K562 (cell line): ENCODE results near the gene PDLIM7. TPM values are rescaled to one million over a fixed set of nuclear protein-coding genes. Genes with fewer than 3 reads are reported as not detected.
A peak's percentile ranks its signal among the peaks of the same experiment; 100 is the strongest.

Source experiments
- ATAC-seq: fragments of 200-7000 bp; cut with Tn5 transposase; 3 replicates; pipeline ENCODE4 v1.9.1; 2020; ENCODE audit warnings: moderate library complexity
- BruUV-seq: library from RNA; stranded (reverse); fragments of 400-500 nt; replicated peaks from 2 replicates; lab custom pipeline; 2021; lab: Mats Ljungman, UMichigan
- CTCF ChIA-PET: fragments of 300-600 bp; formaldehyde crosslinking; extraction: SDS; loops from one replicate; lab custom pipeline; 2021; ENCODE audit warnings: low intra/inter-chr PET ratio; lab: Yijun Ruan, JAX
- POLR2A ChIA-PET: fragments of 300-600, 350-650 bp; sonication (Branson Sonifier 250); formaldehyde crosslinking; extraction: SDS; loops from one replicate; lab custom pipeline; 2021; ENCODE audit warnings: antibody characterized with exemption, inconsistent platforms; lab: Yijun Ruan, JAX
- DNase-seq, 4 experiments: peaks; one replicate each; pipeline versions ENCODE4 v3.0.0 to v3.0.0-alpha.2; 2011 to 2018; ENCODE audit warnings: low spot score in 3 of 4, mixed read lengths in 3 of 4; ENCODE audit errors: extremely low read depth in 1 of 4
- FAIRE-seq: peaks from 2 replicates; lab custom pipeline; 2011; peaks lifted over from hg19 to GRCh38; lab: Jason Lieb, UNC
- H2AFZ ChIP-seq: 2 replicates; pipeline ENCODE4 v1.6.0; 2011; ENCODE audit warnings: low read depth, low read length, control low read depth, inconsistent platforms
- H3K27ac ChIP-seq: fragments of 200-600 bp; 3 replicates; pipeline ENCODE4 v1.8.0; 2011; ENCODE audit warnings: low read depth, mild to moderate bottlenecking, control low read depth, inconsistent platforms, low read length, moderate library complexity, mixed read lengths; ENCODE audit errors: extremely low read depth
- H3K27me3 ChIP-seq, 2 experiments: fragments of 300-600 bp in 1 of 2; 2 replicates in 1 of 2; 3 replicates in 1 of 2; pipeline versions ENCODE4 v1.6.0 to v1.8.0; 2011; ENCODE audit warnings: inconsistent platforms in 2 of 2, low read length in 2 of 2, mild to moderate bottlenecking in 1 of 2, mixed read lengths in 1 of 2, moderate library complexity in 1 of 2; ENCODE audit not compliant: control insufficient read depth in 2 of 2, insufficient read depth in 2 of 2
- H3K36me3 ChIP-seq: fragments of 300-600 bp; 3 replicates; pipeline ENCODE4 v1.8.0; 2011; ENCODE audit warnings: mild to moderate bottlenecking, low read length, inconsistent platforms; ENCODE audit not compliant: control insufficient read depth, insufficient read depth
- H3K4me1 ChIP-seq, 2 experiments: fragments of 200-600 bp in 1 of 2; replicated peaks in 1 of 2; 2 replicates in 1 of 2; 3 replicates in 1 of 2; pipeline versions ENCODE4 v1.5.1 to v1.8.0; 2011; ENCODE audit warnings: inconsistent platforms in 2 of 2, low read length in 2 of 2, mild to moderate bottlenecking in 1 of 2, mixed read lengths in 1 of 2, moderate library complexity in 1 of 2; ENCODE audit not compliant: control insufficient read depth in 2 of 2, insufficient read depth in 2 of 2
- H3K4me2 ChIP-seq: 2 replicates; pipeline ENCODE4 v1.6.1; 2011; ENCODE audit warnings: low read length, control low read depth, inconsistent platforms, mixed read lengths; ENCODE audit not compliant: insufficient read depth
- H3K4me3 ChIP-seq: fragments of 200-600 bp; sonication (generic), shearing (Covaris generic); 2 replicates; pipeline ENCODE4 v1.5.1; 2016; ENCODE audit warnings: control low read depth, inconsistent platforms
- H3K79me2 ChIP-seq: fragments of 200-600 bp; 3 replicates; pipeline ENCODE4 v1.8.0; 2011; ENCODE audit warnings: low read length, inconsistent platforms; ENCODE audit not compliant: control insufficient read depth, insufficient read depth
- H3K9ac ChIP-seq, 2 experiments: 2 replicates each; pipeline versions ENCODE4 v1.6.0 to v1.6.1; 2011; ENCODE audit warnings: low read depth in 2 of 2, low read length in 2 of 2, control low read depth in 1 of 2, inconsistent platforms in 1 of 2, mild to moderate bottlenecking in 1 of 2, mixed read lengths in 1 of 2; ENCODE audit not compliant: insufficient read depth in 1 of 2
- H3K9me1 ChIP-seq: one replicate; pipeline ENCODE4 v1.6.0; 2011; ENCODE audit warnings: inconsistent platforms, mild to moderate bottlenecking, low read length, moderate library complexity; ENCODE audit not compliant: control insufficient read depth, insufficient read depth
- H3K9me3 ChIP-seq: replicated peaks from 2 replicates; pipeline ENCODE4 v1.5.1; 2011; ENCODE audit warnings: low read depth, low read length, inconsistent platforms; ENCODE audit not compliant: control insufficient read depth, insufficient read depth
- H4K20me1 ChIP-seq: replicated peaks from 2 replicates; pipeline ENCODE4 v1.6.1; 2011; ENCODE audit warnings: low read length, inconsistent platforms, mixed read lengths; ENCODE audit not compliant: control insufficient read depth, insufficient read depth
- CREB1 ChIP-seq, 2 experiments: sonication (generic) in 1 of 2; formaldehyde crosslinking in 1 of 2; IDR thresholded peaks; 2 replicates each; pipeline versions ENCODE4 v1.6.1 to v1.8.0; 2012 to 2022; ENCODE audit warnings: inconsistent platforms in 1 of 2, mild to moderate bottlenecking in 1 of 2, missing genetic modification reagents in 1 of 2, moderate library complexity in 1 of 2
- MBD2 ChIP-seq: sonication (generic); IDR thresholded peaks from 2 replicates; pipeline ENCODE4 v1.6.1; 2016; ENCODE audit warnings: low read depth, borderline replicate concordance
- NEUROD1 ChIP-seq: fragments of 150-350 bp; IDR thresholded peaks from 2 replicates; pipeline ENCODE4 v1.6.1; 2014; ENCODE audit warnings: borderline replicate concordance, low read length, low read depth; ENCODE audit not compliant: partially characterized antibody
- NFRKB ChIP-seq: fragments of 450-650 bp; IDR thresholded peaks from 2 replicates; pipeline ENCODE4 v1.6.1; 2016; ENCODE audit warnings: low read depth
- NR2C2 ChIP-seq, 2 experiments: fragments of 200-800 bp in 1 of 2; sonication (Bioruptor generic) in 1 of 2; sonication (generic) in 1 of 2; formaldehyde crosslinking in 1 of 2; IDR thresholded peaks; 2 replicates each; pipeline versions ENCODE4 v1.6.1 to v1.8.0; 2016 to 2022; ENCODE audit warnings: mild to moderate bottlenecking in 1 of 2, missing compliant biosample characterization in 1 of 2, missing genetic modification characterization in 1 of 2, missing genetic modification reagents in 1 of 2
- WGBS: fragments of 100-300 bp; shearing (Covaris generic); methylation state at CpG from one replicate; pipeline ENCODE4 v1.1.6; 2016; ENCODE audit warnings: low coverage, mixed read lengths; ENCODE audit not compliant: insufficient coverage; ENCODE audit errors: missing lambda C conversion rate; 5-methylcytosine and 5-hydroxymethylcytosine counted together
- in situ Hi-C: fragments of 300-500 bp; cut with MboI; formaldehyde crosslinking; loops from 4 replicates; pipeline ENCODE4 v1.15.0; 2018; ENCODE audit warnings: inconsistent platforms, mixed read lengths
- intact Hi-C: fragments of 100-400 bp; cut with micrococcal nuclease; formaldehyde crosslinking; loops from 2 replicates; pipeline ENCODE4 v1.14.2; 2022
- polyA plus RNA-seq, 8 experiments: library from polyadenylated mRNA; depleted of rRNA in 4 of 8; stranded (reverse) in 5 of 8; unstranded in 3 of 8; fragments of >200 nt; fragmentation: Nextera tagmentation in 2 of 8; fragmentation: Illumina TruSeq in 1 of 8; extraction: Ambion mirVana in 2 of 8; extraction: Trizol in 1 of 8; gene quantifications; 2 replicates each; pipeline versions ENCODE4 v1.2.1 to v1.2.3, GENCODE V29; 2011 to 2014; ENCODE audit warnings: inconsistent platforms in 1 of 8, missing spikeins in 1 of 8
- total RNA-seq, 7 experiments: library from RNA; depleted of rRNA in 6 of 7; stranded (reverse); fragments of >200 nt in 6 of 7; fragmentation: Illumina TruSeq in 2 of 7; extraction: Trizol in 2 of 7; gene quantifications; 2 replicates each; pipeline versions ENCODE4 v1.2.1 to v1.2.3, GENCODE V29; 2011 to 2021; ENCODE audit warnings: low replicate concordance in 1 of 7

The PDLIM7 gene
- total and polyA plus RNA-seq, 9 of the 15 experiments (the other 6 are each of a cell fraction or from before 2014, with no cell fraction given): 2.1 to 124 (median 32.6) TPM

DNA sequence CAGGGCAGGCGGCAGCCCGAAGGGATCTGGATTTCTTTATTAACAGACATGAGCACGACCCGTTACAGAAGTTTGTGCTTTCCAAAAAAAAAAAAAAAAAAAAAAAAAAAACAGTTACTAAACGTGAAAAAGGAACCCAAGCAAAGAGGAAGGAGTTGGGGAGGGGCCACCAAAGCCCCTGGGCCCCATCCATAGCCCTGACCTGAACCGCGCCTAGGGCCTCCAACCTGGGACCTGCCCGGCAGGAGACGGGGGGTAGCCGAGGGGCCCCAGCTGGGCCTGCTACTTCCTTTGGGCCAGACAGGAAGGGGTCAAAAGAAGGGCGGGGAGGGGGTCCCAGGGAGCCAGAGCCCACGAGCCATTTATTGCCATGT, 40.8 kb downstream of the PDLIM7 start:
- Histone ChIP-seq H3K9me1 (peaks cover 3% of the 10 kb centered on the region), H3K79me2 (peaks cover 10% of the 10 kb centered on the region; the same call in 2 of the 3 replicates), H3K27me3 (no peaks in the 10 kb centered on the region), H3K27ac (no peak overlapping the region), H3K36me3 (peaks cover 38% of the 10 kb centered on the region; the same call in 1 of the 3 replicates), H3K4me2 (no peak overlapping the region), H3K9ac (peak overlapping the region in 1 of 2 experiments; percentile 41; a peak in 1 of 4 replicates), H4K20me1 (peaks cover 16% of the 10 kb centered on the region; the same call in 1 of the 2 replicates), H3K9me3 (no peaks in the 10 kb centered on the region), H3K4me1 (peaks cover 0 to 63% of the 10 kb centered on the region in 2 experiments; a peak in 3 of 5 replicates), H3K4me3 (no peak overlapping the region), H2AFZ (no peak overlapping the region)
- POLR2A ChIA-PET: interaction anchor here (0.9 to 1.2 kb wide), 3 partner anchors 10 to 30 kb away, joined by 5 to 10 read pairs (median 5); partner anchors contain the start of genes GRK6 and PRR7
- no TSS peak for BruUV-seq
- CTCF ChIA-PET: interaction anchor here (0.5 to 6.2 kb wide), 9 partner anchors 34 to 335 kb away, joined by 3 to 107 read pairs (median 4); partner anchors contain the start of gene MXD3
- ATAC-seq (no peak), DNase-seq (no peak), FAIRE-seq (no peak)
- intact Hi-C loops (loop anchor here (1.0 to 2.0 kb wide), 2 partner anchors 41 to 144 kb away; partner anchors contain the start of gene PDLIM7), in situ Hi-C loops (loop anchor here (10.0 kb wide), 1 partner anchor 342 kb away; no protein-coding TSS in a partner anchor)
- 30% methylated on average over 6 of the region's 12 CpGs for WGBS
- TF ChIP-seq CREB1 (IDR thresholded peaks at IDR 0.05): no peak
- 0 out of 2 replicates have a peak, but pooled peaks have one; percentile 2 for TF ChIP-seq CREB1 (CRISPR knock-in tag; IDR thresholded peaks at IDR 0.05)
- no peak for TF ChIP-seq MBD2
- no peak for TF ChIP-seq NR2C2 (CRISPR knock-in tag; IDR thresholded peaks at IDR 0.05)
- TF ChIP-seq NR2C2 (tag; IDR thresholded peaks at IDR 0.05): no peak
- TF ChIP-seq NFRKB: no peak
- peak; percentile 1 for TF ChIP-seq NEUROD1
